Osteocyte (in vitro differentiated cells): ENCODE measurements around the gene RABGAP1L. TPM values are rescaled to one million over a fixed set of nuclear protein-coding genes. Genes with fewer than 3 reads are reported as not detected.

ENCODE experiments used
- DNase-seq: peaks from one replicate; pipeline ENCODE4 v3.0.0; 2021; ENCODE audit warnings: mixed read lengths; ENCODE audit not compliant: unreplicated experiment; ENCODE audit errors: extremely low spot score
- H3K27ac Mint-ChIP-seq: one replicate; pipeline ENCODE4 v1.8.0; 2021; ENCODE audit warnings: mild to moderate bottlenecking, mixed read lengths; ENCODE audit not compliant: unreplicated experiment
- H3K27me3 Mint-ChIP-seq: one replicate; pipeline ENCODE4 v1.8.0; 2021; ENCODE audit warnings: mixed read lengths; ENCODE audit not compliant: unreplicated experiment
- H3K36me3 Mint-ChIP-seq: one replicate; pipeline ENCODE4 v1.8.0; 2021; ENCODE audit warnings: mixed read lengths; ENCODE audit not compliant: unreplicated experiment
- H3K4me1 Mint-ChIP-seq: one replicate; pipeline ENCODE4 v1.8.0; 2021; ENCODE audit warnings: mixed read lengths; ENCODE audit not compliant: unreplicated experiment
- H3K4me3 Mint-ChIP-seq: one replicate; pipeline ENCODE4 v1.8.0; 2021; ENCODE audit warnings: mild to moderate bottlenecking, moderate library complexity, mixed read lengths; ENCODE audit not compliant: unreplicated experiment
- H3K9me3 Mint-ChIP-seq: one replicate; pipeline ENCODE4 v1.8.0; 2021; ENCODE audit warnings: mixed read lengths; ENCODE audit not compliant: unreplicated experiment
- total RNA-seq: library from RNA; stranded (reverse); gene quantifications from 2 replicates; pipeline ENCODE4 v1.2.1, GENCODE V29; 2021
- TF ChIP-seq, protein P1 (sequence below): fragments of 200-600 bp; sonication (generic); IDR thresholded peaks from 2 replicates; pipeline ENCODE4 v1.5.0; 2021; ENCODE audit warnings: antibody characterized with exemption, mild to moderate bottlenecking, moderate library complexity

The RABGAP1L gene
- total RNA-seq, 1 donor from 2014 or later, result 29.3 TPM

GRCh38 chr1:174974711-174975119, 815.4 kb downstream of the RABGAP1L start:
- TF ChIP-seq, protein P1, sequence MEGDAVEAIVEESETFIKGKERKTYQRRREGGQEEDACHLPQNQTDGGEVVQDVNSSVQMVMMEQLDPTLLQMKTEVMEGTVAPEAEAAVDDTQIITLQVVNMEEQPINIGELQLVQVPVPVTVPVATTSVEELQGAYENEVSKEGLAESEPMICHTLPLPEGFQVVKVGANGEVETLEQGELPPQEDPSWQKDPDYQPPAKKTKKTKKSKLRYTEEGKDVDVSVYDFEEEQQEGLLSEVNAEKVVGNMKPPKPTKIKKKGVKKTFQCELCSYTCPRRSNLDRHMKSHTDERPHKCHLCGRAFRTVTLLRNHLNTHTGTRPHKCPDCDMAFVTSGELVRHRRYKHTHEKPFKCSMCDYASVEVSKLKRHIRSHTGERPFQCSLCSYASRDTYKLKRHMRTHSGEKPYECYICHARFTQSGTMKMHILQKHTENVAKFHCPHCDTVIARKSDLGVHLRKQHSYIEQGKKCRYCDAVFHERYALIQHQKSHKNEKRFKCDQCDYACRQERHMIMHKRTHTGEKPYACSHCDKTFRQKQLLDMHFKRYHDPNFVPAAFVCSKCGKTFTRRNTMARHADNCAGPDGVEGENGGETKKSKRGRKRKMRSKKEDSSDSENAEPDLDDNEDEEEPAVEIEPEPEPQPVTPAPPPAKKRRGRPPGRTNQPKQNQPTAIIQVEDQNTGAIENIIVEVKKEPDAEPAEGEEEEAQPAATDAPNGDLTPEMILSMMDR, result no peak
- H3K4me1 Mint-ChIP-seq, result no peaks in the 10 kb centered on the region
- no peaks in the 10 kb centered on the region for H3K27me3 Mint-ChIP-seq
- H3K9me3 Mint-ChIP-seq, result no peaks in the 10 kb centered on the region
- H3K36me3 Mint-ChIP-seq, result peaks cover 3% of the 10 kb centered on the region
- no peak for DNase-seq
- H3K27ac Mint-ChIP-seq, result no peak overlapping the region
- H3K4me3 Mint-ChIP-seq, result no peak overlapping the region

GRCh38 chr1:174975764-174976163, 816.4 kb downstream of the RABGAP1L start:
- H3K36me3 Mint-ChIP-seq, result peaks cover 4% of the 10 kb centered on the region

DNA sequence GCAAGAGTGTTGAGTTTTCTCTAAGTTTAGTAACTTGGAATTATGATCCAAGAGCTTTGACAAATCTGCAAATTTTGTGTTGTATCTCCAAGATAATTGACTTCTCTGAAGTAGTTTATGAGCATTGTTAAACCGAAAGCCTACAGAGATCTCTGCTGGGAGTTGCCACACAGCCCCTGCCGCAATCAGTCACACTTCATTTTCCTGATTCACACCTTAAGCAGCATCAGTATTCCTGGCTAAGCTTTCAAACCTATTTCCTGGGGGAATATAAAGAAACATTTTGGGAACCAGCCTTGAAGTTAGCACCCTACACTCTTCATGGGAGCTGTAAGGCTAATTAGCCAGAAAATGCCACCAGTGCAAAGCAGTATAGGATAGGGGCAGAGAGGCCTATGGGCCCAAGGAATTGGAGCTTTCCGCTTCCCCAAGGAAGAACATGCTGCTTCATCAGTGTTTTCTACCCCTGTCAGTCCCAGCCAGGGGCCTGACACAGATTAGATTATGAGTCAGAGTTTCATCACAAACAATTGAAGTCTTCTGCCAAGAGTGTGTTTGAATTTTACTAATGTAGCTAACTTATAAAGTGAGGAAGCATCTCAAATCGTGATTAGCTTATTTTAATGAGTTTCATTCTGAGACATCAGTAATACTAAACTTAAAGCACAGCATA, 817.3 kb downstream of the RABGAP1L start:
- Mint-ChIP-seq H3K9me3 (no peaks in the 10 kb centered on the region), H3K27ac (no peak overlapping the region), H3K4me1 (no peaks in the 10 kb centered on the region), H3K4me3 (no peak overlapping the region), H3K36me3 (peaks cover 7% of the 10 kb centered on the region), H3K27me3 (no peaks in the 10 kb centered on the region)
- no peak for DNase-seq
- TF ChIP-seq, protein P1, result no peak

More at GRCh38 chr1:174975764-174976163, 816.4 kb downstream of the RABGAP1L start:
- no peaks in the 10 kb centered on the region for H3K27me3 Mint-ChIP-seq
- TF ChIP-seq, protein P1, result no peak
- DNase-seq, result no peak
- H3K4me3 Mint-ChIP-seq, result no peak overlapping the region
- H3K27ac Mint-ChIP-seq, result no peak overlapping the region
- no peaks in the 10 kb centered on the region for H3K4me1 Mint-ChIP-seq
- H3K9me3 Mint-ChIP-seq, result no peaks in the 10 kb centered on the region

GRCh38 chr1:174982971-174983689, 823.8 kb downstream of the RABGAP1L start:
- H3K4me1 Mint-ChIP-seq, result no peaks in the 10 kb centered on the region
- H3K27me3 Mint-ChIP-seq, result no peaks in the 10 kb centered on the region
- no peak overlapping the region for H3K27ac Mint-ChIP-seq
- no peaks in the 10 kb centered on the region for H3K9me3 Mint-ChIP-seq
- H3K4me3 Mint-ChIP-seq, result no peak overlapping the region
- DNase-seq, result no peak
- peaks cover 9% of the 10 kb centered on the region for H3K36me3 Mint-ChIP-seq
- TF ChIP-seq, protein P1, result peak; percentile 69

GRCh38 chr1:174984952-174985351, 825.6 kb downstream of the RABGAP1L start:
- H3K4me1 Mint-ChIP-seq, result no peaks in the 10 kb centered on the region
- no peak overlapping the region for H3K27ac Mint-ChIP-seq
- TF ChIP-seq, protein P1, result no peak
- no peaks in the 10 kb centered on the region for H3K9me3 Mint-ChIP-seq
- no peak for DNase-seq
- no peaks in the 10 kb centered on the region for H3K27me3 Mint-ChIP-seq
- H3K4me3 Mint-ChIP-seq, result no peak overlapping the region
- H3K36me3 Mint-ChIP-seq, result peaks cover 9% of the 10 kb centered on the region
